Measurements from ENCODE around the gene LMO7. TPM values are rescaled to one million over a fixed set of nuclear protein-coding genes. Genes with fewer than 3 reads are reported as not detected.
A peak's percentile ranks its signal among the peaks of the same experiment; 100 is the strongest.

LMO7 gene
- total RNA-seq, 1 donor from 2014 or later, result 446 TPM

DNA sequence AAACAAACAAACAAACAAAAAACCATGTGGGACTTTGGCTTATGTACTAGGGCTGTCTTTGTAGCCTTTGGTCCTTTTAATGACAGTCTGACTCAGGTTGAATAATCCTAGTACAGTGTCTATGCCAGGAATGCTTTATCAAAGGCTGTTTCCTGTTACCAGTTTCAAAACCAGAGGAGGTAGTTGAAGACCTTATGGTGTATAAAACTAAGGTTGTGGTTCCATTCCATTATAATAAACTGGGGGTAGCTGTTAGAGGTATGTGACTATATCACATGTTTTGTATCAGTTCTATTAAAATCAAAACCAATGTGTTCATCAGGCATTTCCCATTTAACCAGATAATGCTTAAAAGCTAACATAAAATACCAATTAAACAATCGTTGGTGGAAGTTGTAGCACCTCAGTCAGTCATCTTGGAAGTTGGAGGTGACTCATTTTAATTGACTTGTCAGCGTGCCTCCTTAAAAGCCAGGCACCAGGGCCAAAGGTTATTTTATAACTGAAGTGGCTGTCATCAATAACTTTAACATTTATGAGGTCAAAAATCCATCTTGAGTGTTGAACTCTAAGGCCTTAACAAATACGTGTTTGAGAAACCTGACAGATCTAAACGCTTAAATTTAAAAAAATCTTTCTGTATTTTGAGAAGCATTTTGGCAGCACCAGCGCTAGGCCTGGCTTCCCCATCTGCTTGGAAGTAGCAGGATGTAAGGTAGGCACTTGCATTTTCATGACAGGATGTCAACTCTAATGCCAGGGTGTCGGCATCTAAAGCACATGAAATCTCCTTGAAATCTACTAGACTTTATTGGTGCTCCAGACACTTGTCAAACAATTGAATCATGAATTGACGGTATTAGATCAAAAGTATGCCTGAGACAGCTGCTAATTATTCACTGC lies 162.5 kb downstream of the LMO7 start:
- H3K27ac ChIP-seq (replicated peaks), result peak overlapping the region; percentile 88
- H3K4me1 ChIP-seq, result peaks cover 55% of the 10 kb centered on the region
- no peaks in the 10 kb centered on the region for H3K27me3 ChIP-seq (ENCODE audit: low read depth)
- no peak overlapping the region for H3K4me3 ChIP-seq
- H3K9me3 ChIP-seq (replicated peaks), result no peaks in the 10 kb centered on the region
- H3K36me3 ChIP-seq, result peaks cover 16% of the 10 kb centered on the region
- no peak for DNase-seq
- TF ChIP-seq CTCF (IDR thresholded peaks at IDR 0.05; ENCODE audit: borderline replicate concordance), result no peak
- intact Hi-C loops (cut with micrococcal nuclease), result no loop called here

- H3K4me3 ChIP-seq, result no peak overlapping the region
- TF ChIP-seq CTCF (IDR thresholded peaks at IDR 0.05; ENCODE audit: borderline replicate concordance), result peak; percentile 23
- H3K27ac ChIP-seq (replicated peaks), result peak overlapping the region; percentile 88
- intact Hi-C loops (cut with micrococcal nuclease), result no loop called here
- H3K4me1 ChIP-seq, result peaks cover 49% of the 10 kb centered on the region
- no peaks in the 10 kb centered on the region for H3K27me3 ChIP-seq (ENCODE audit: low read depth)
- H3K36me3 ChIP-seq, result peaks cover 19% of the 10 kb centered on the region
- no peaks in the 10 kb centered on the region for H3K9me3 ChIP-seq (replicated peaks)
- no peak for DNase-seq
These were observed 164.4 kb downstream of the LMO7 start for GRCh38 chr13:75800545-75800944.

DNA sequence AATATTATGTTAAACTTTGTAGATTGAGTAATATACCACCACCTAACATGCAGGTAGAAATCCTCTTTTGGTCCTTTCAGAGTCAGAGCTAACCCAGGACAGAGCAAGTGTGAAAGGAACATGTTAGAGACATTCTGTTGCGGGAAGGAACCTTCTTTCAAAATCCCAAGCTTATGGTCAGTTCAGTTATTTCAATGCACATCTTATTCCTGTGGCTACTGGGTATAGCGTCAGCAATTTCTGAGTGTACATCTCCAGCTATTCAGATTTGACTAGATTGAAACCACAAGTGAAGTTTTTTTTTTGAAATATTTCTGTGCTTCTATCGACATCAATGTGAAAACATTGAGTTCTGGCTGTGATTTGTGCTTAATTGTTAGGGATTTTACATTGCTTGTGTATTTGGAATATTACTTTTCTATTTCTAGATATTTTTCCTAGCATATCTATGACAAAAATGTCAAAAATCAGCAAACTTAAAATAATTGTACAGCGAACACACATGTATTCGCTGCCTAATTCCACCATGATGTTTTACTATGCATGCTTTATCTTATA lies 165.3 kb downstream of the LMO7 start:
- Histone ChIP-seq H3K27ac (replicated peaks) (peak overlapping the region; percentile 88), H3K9me3 (replicated peaks) (no peaks in the 10 kb centered on the region), H3K4me1 (peaks cover 49% of the 10 kb centered on the region), H3K4me3 (no peak overlapping the region), H3K27me3 (ENCODE audit: low read depth) (no peaks in the 10 kb centered on the region), H3K36me3 (peaks cover 24% of the 10 kb centered on the region)
- intact Hi-C loops (cut with micrococcal nuclease), result no loop called here
- DNase-seq, result no peak
- TF ChIP-seq CTCF (IDR thresholded peaks at IDR 0.05; ENCODE audit: borderline replicate concordance), result no peak

- TF ChIP-seq CTCF (IDR thresholded peaks at IDR 0.05; ENCODE audit: borderline replicate concordance), result no peak
- peaks cover 18% of the 10 kb centered on the region for H3K36me3 ChIP-seq
- H3K4me1 ChIP-seq, result peaks cover 49% of the 10 kb centered on the region
- intact Hi-C loops (cut with micrococcal nuclease), result no loop called here
- peak overlapping the region; percentile 88 for H3K27ac ChIP-seq (replicated peaks)
- no peaks in the 10 kb centered on the region for H3K9me3 ChIP-seq (replicated peaks)
- no peak for DNase-seq
- H3K27me3 ChIP-seq (ENCODE audit: low read depth), result no peaks in the 10 kb centered on the region
- peak overlapping the region; percentile 67 for H3K4me3 ChIP-seq
These were observed 166.0 kb downstream of the LMO7 start for GRCh38 chr13:75802161-75802560.

- Histone ChIP-seq H3K36me3 (peaks cover 12% of the 10 kb centered on the region), H3K4me3 (peak overlapping the region; percentile 67), H3K27me3 (ENCODE audit: low read depth) (no peaks in the 10 kb centered on the region), H3K27ac (replicated peaks) (peak overlapping the region; percentile 88), H3K9me3 (replicated peaks) (no peaks in the 10 kb centered on the region), H3K4me1 (peaks cover 43% of the 10 kb centered on the region)
- no peak for DNase-seq
- intact Hi-C loops (cut with micrococcal nuclease), result no loop called here
- no peak for TF ChIP-seq CTCF (IDR thresholded peaks at IDR 0.05; ENCODE audit: borderline replicate concordance)
These were observed 167.1 kb downstream of the LMO7 start for GRCh38 chr13:75803164-75803611.

Data from left ventricle myocardium inferior (tissue), 1 donor.